NCI-H1048 (cell line): ENCODE data around the gene S100A3.
"Not testable (repeated sequence)": the region's sequence is repeated elsewhere in the genome, so short reads cannot be mapped to it uniquely, and the experiment has no call there.

Experiments used
- DNase-seq: peaks from one replicate; lab custom pipeline; 2025; lab: John Stamatoyannopoulos, UW

S100A3 gene

DNA sequence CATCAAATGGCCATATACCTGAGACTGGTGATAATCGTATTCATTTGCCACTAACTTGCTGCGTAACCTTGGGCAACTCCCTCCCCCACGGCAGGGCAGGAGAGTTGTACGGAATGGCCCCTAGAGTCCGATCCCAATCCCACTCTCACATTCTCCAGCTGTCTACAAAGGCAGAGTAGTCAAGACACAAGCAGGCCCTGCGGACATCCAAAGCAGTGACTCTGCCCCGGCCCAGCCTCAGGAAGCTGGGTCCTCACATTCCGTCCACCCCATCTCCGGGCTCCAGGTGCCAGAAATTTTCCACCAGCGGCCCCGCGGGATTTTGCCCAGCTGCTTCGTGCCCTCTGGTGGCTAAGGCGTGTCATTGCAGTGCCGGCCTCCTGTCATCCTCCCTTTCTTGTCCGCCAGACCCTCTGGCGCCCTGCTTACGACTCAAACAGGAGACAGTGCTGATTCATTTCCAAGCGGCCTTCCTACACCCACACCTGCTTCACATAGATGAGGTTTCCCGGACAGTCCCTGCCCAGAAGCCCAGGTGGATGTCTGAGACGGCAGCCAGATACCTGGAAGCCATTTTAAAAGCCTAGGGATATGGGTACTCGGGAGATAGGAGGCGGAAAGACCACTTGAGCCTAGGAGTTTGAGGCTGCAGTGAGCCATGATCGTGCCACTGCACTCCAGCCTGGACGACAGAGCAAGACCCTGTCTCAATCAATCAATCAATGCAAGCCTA lies 19.5 kb upstream of the S100A3 start:
- DNase-seq, result peak; percentile 89

DNA sequence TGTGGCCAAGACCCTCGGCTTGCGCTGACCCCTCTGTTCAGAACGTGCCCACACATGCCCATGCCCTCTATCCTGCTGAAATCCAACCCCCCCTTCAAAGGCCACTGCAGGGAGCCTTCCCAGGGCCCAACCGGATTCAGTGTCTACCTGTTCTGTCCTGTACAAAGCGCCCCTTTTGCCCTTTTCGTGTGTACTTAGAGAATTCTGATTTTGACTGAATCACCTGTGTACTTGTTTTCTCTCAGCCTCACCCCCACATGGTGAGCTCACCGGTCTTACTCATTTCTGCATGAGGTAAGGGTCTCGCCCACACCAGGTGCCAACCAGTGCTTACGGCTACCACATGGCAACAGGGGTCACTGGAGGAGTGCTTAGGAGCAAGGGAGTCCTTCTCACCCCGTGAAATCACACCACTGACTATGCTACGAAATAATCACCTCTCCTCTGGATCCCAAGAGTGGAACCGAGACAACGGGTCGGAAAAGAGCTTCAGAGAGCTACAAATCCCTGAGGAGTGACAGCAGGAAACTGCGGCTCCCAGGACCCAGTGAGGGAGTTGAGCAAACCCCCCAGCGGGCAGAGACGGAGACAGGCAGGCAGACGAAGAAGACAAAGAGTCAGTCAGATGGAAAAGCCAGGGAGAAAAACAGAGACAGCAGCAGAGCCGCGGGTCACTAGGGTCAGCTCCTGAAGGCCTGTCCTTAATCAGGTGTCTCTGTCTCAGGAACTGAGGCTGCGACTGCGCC lies 18.7 kb upstream of the S100A3 start:
- no peak for DNase-seq

GRCh38 chr1:153566414-153567371 lies 17.6 kb upstream of the S100A3 start:
- DNase-seq, result no peak

GRCh38 chr1:153565529-153566374 lies 16.7 kb upstream of the S100A3 start, which contains the start of gene S100A2:
Gene S100A2, minus strand, starts transcription at chr1:153565844. Its CDS starts 1,967 bp downstream, at chr1:153563877.
- no peak for DNase-seq

DNA sequence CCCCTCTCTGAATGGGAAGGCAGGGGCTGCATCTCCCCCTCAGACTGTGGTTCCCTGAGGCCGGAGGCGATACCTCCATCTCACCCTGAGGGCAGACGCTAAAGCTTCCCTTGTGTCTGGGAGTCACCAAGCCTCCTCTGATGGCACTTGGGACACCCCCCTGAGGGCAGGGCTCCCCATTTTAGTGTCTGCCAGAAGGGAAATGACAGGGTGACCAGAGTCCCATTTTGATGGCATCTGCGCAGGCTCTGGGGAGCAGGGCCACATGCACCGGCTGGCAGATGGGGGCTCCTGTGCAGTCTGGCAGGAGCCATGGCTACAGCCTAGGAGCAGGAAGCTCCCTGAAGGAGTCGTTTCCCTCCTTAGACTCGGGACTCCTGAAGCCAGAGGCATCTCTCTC lies 14.9 kb upstream of the S100A3 start:
- DNase-seq, result no peak

DNA sequence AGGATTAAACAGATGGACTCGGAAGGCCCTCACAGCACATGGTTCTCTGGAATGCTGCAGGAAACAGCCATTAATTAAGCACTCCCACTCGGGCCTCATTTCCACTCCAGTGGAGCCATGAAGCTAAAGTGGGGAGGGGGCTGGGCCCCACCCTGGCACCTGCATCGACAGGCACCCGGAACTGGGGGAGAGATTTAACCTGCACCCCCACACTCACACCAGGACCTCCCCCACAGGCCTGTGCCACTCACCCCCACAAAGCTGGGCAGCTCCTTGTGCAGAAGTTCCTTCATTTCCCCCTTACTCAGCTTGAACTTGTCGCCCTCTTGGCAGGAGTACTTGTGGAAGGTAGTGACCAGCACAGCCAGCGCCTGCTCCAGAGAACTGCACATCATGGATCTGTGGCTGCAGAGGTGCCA lies 14.4 kb upstream of the S100A3 start:
- no peak for DNase-seq

DNA sequence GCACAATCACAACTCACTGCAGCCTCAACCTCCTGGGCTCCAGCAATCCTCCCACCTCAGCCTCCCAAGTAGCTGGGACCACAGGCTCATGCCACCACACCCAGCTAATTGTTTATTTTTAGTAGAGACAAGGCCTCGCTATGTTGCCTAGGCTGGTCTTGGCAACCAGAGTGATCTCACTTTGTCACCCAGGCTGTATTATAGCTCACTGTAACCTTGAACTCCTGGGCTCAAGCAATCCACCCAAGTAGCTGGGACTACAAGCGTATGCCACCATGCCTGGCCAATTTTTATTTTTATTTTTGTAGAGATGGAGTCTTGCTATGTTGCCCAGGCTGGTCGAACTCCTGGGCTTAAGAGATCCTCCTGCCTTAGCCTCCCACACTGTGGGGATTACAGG lies 13.0 kb upstream of the S100A3 start:
- not testable (repeated sequence) for DNase-seq

DNA sequence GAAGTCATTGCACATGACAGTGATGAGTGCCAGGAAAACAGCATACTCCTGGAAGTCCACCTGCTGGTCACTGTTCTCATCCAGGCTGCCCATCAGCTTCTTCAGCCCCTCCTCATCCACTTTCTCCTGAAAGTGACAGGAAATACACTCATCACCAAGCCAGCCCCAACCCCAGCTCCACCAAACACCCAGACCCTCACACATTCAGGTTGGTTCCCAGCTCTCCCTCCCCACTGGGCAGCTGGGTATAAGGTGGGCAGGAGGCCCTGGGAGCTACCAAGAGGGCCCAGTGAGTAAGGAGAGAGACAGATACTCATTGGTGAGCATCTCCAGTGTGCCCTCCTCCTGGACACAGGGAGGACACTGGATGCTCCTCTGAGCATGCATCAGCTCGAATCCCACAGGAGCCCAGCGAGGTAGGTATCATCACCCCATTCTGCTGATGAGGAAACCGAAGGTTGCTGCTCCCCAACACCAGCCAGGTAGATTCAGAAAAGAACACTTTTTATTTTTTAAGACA lies 12.5 kb upstream of the S100A3 start:
- no peak for DNase-seq

- no peak for DNase-seq
Measured at GRCh38 chr1:153560771-153561465, 11.9 kb upstream of the S100A3 start.

DNA sequence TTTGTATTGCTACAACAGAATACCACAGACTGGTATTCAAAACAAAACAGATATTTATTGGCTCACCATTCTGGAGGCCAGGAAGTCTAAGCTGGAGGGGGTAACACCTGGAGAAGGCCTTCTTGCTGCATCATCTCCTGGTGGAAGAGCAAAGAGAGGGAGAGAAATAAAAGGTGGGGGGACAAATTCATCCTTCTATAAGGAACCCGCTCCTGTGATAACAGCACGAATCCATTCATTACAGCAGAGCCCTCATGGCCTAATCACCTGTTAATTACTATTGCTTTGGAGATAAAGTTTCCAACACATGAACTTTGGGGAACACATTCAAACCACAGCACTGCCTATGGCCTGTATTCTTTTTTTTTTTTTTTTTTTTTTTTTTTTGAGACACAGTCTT lies 11.2 kb upstream of the S100A3 start:
- DNase-seq, result no peak

DNA sequence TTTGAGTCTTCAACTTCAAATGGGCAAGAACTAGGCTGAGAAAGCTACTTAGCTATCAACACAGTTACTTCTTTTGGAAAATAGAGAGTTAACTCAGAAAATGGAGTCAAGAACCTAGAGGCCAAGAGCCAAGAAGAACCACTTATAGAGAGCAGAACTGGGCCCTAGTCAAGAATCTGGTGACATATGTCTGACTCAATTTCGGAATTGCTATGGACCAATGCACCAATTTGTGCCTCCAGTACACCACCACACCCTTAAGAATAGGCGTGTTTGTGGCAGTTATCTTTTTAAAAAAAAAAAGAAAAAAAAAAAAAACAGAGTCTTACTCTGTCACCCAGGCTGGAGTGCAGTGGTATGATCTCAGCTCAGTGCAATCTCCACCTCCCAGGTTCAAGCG lies 8.8 kb upstream of the S100A3 start:
- no peak for DNase-seq

DNA sequence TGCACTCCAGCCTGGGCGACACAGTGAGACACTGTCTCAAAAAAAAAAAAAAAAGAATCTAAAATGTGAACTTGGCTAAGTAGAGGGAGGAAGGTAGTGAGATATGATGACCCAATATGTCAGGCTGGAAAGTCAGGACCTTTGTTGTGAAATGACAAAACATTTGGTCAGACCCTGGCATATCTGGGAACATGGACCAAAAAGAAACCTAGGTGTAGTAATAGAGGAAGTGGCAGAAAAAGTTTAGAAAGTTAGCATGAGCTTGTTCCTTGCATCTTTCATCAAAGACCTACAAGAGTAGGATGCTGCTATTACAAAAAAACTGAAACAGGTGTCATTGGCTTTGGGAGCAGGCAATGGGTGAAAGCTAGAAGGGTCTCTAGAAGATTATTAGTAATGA lies 7.3 kb upstream of the S100A3 start:
- no peak for DNase-seq

DNA sequence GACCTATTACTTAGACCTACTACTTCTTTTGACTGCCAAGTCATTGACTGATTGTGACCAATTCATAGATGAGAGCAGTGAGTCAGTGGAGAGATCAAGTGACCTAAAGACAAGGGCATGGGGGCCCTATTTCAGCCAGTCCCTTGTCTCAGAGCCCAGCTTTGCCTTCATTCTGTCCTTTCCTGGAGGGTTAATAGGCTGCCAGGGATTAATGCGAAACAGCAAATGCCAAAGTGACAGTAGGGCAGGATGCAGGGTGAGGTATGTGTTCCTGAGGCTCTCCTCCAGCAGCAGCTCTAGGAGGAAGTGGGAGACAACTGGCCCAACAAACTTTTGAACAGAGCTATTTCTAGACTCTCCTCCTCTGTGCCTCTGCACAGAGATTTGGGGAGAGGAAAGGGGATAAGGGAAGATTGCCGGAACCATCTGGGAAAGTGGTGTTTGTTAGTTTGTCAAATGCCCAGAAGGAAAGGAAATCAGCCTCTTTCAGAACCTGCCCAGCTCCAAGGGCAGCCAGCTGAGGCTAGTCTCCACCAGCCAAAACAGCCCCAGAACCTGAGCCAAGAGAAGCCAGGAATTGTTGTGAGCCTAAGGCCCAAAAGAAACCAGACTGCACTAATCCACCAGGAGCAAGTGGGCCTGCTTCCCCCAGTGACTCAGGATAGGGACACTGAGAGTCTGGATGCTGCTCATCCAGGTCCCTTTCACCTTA lies 4.9 kb upstream of the S100A3 start:
- no peak for DNase-seq

DNA sequence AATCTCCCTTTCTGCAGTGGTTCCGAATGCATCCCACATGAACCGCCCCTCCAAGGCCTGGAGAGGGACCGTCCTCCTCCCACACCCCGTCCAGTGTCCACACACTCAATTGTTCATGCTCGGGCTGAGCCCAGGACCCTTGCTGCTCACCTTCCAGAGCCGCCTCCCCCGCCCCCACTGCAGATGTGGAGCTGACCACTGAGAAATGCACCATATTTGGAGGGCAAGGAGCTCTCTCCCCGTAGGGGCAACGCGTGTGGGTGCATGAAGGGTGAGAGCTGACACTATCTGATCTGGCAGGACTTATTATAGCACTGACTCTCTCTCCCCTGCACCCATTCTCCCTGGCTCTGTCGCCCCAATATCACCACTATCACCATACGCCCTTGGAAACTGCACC lies 4.0 kb upstream of the S100A3 start:
- no peak for DNase-seq

DNA sequence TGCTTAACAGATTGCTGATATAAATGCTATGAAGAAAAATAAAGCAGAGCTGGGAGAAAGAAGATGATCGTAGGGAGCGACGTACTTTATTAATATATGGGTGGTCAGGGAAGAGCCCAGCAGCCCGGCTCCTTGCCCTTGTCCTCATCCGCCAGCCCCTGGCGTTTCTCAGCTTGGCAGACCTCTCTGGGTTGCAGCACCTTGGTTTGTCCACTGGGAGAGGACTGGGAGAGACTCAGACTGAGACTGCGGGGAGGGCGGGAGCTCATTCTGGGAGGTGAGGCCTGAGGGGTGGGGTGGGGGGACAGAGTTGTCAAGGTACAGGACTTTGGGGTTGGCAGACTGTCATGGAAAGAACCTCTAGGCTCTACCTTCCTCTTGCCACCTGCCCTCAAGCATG lies 3.3 kb upstream of the S100A3 start:
- no peak for DNase-seq

- DNase-seq, result no peak
Measured at GRCh38 chr1:153550827-153551500, 1.9 kb upstream of the S100A3 start.

DNA sequence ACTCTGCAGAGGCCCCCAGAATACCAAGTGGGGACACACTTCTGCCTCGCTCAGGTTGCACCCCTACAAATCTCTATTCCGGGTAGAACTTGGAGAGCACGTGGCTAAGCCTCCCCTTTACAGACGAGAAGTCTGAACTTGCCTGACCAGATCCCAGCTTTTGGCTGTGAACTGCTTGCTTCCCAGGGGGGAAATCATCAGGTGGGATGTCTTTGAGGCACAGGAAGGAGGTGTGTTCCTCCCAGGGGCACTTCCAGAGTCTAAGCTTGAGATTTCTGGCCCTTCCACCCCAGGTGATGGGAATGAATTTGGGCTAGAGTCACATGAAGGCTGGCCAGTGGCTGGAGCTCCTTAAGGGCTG lies 1.3 kb upstream of the S100A3 start:
- DNase-seq, result no peak

DNA sequence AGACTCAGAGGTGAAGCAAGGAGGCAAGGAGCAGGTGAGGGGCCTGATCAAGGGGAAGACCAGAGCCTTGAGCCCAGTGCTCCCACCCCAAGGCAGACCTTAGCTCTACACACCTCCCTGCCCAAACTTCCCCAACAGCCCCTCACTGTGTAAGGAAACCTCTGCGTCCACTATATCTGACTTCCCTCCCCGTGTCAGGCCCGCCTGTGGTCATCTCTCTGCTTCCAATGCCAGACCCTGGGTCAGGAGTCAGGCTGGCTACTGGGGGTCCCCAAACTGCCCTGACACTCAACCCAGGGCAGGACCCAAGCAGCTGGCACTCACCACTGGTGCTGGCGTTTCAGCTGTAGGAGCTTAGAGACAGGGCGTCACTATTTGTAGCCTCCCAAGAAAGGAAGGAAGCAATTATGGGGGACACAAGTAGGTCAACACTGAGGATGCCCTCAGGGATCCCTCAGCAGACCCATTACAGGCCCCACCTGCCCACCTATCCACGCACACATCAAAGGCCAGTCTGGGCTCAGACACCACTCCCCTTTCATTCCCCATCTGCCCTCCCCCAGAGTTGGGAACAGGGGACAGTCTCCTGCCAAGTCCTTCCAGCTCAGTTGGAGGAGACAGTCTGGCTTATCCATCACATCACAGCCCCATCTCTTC lies 811 bp upstream of the S100A3 start:
- DNase-seq, result no peak
